ENCODE measurements around the gene UQCC2. TPM values are rescaled to one million over a fixed set of nuclear protein-coding genes. Genes with fewer than 3 reads are reported as not detected.

Gene UQCC2
- total RNA-seq, 1 experiment from 2014 or later, result 66.4 TPM

DNA sequence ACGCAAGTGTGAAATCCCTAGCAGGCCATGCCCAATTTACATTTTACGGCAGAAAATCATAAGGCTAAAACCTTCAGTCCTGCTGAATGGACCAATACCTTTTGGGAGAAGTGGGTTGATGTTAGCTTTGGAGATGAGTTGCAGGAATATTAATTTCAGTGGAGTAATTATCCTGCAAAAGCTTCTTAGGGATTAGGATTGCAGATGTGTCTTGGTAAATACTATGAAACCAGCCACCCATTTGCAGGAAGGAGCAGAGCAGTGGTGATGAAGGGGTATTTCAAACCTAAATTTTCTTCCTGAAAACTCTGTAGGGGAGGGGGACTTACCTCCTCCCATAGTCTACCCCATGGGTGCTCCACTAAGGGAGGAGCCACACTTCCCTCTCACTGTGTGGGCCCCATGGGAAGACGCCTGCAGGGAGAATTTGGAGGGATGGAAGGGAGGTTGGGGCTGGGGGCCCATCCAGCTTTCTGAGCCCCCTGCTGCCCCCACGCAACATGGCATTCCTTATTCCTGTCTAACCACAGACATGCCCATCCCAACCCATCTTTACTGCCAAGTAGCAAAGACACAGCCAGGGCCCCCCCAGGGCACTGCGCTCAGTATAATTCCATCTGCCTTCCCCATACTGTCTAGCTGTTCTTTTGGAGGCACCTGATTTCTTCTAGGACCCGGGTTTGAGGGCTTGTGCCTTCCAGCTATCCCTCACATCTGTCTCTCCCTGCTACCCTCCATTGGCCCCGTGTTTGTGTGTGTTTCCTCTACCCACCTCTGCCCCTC, 14.6 kb upstream of the UQCC2 start:
- no peak for DNase-seq (ENCODE audit: low read depth)

- DNase-seq (ENCODE audit: low read depth), result no peak
Measured at GRCh38 chr6:33725222-33725621, 13.7 kb upstream of the UQCC2 start.

DNA sequence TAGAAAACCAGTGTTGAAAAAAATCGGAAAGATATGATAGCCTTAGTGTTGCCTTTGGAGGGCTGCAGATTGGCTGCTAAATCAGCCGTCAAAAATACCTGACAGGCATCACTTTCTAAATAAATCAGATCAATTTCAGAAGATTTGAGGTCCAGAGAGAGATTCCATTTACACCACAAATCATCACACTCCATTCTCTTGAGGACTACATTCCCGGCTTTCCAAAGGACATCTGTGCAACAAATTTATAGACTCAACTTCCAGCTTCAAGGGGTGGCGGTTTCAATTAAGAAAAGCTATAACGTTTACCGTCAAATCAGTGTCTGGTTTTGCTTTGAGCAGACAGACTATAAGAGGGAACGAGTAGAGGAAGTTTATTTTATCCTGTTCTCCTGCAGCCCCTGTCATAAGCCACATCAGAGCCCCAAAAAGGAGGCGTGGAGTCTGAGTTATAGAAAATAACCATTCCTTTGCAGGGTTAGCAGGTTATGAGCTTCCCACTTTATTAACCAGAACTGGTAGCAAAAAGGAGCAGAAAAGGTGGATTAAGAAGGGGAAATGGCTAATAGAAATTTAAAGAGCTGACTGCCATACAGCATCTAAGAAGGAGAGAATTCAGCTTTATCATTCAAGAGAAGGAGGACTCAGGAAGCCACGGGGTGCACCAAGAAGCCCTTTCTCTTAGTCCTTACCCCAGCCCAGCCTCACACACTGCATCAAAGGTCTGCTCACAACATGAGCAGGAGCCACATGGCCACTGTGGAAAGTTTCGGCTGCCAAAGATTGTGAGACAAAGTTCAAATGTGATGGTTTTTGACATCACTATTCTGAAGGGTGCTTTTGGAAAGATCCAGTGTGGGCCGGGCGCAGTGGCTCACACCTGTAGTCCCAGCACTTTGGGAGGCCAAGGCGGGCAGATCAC, 12.9 kb upstream of the UQCC2 start:
- no peak for DNase-seq (ENCODE audit: low read depth)

DNA sequence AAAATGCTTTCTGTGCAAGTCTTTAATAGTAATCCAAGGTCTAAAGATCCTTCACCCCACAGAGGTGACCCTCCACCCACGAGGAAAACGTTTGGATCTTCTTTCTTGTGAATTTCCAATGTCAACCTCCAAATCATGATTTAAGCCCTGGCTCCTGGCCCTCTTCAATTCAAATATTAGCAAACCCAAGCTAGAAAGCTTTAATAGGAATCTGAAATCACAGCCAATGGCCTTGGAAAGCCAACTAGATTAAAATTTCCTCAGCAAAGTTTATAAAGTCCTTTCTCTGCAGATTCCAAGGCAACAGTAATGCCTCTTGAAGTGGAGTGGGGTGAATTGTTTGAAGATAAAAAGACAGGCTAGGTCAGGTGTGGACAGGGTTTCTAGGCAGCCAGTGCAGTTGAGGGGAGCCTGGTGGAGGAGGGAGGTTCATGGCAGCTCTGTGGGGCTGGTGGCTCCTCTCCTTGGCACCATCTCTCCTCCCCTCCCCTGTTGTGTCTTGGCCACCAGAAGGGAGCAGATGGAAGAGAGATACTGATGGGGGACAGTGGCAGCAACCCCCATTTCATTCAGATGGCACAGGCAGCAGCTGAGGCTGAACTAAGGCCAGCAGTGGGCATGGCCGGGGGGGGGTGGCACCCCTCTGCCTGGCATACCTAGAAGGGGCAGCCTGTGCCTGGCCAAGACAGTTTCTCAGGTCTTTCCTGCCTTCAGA, 12.0 kb upstream of the UQCC2 start:
- DNase-seq (ENCODE audit: low read depth), result no peak

GRCh38 chr6:33722103-33722623, 10.7 kb upstream of the UQCC2 start:
- DNase-seq (ENCODE audit: low read depth), result no peak

DNA sequence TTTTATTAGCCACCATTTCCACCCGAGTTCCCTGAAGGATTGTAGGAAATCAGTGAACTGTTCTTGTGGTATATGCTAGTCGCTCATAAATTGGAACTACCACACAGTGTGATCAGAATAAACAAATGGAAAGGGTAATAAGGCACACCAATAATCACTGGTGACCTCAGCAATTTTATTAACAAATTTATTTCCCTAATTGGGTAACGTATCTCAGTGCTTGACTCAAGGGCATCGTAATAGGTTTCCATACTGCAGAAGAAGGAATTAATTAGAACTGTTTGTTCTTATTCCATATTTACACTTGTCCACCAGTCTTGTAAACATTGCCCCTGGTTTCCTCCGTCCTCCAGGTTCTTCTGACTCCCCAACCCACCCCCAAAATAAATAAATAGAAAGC, 10.0 kb upstream of the UQCC2 start:
- DNase-seq (ENCODE audit: low read depth), result no peak

DNA sequence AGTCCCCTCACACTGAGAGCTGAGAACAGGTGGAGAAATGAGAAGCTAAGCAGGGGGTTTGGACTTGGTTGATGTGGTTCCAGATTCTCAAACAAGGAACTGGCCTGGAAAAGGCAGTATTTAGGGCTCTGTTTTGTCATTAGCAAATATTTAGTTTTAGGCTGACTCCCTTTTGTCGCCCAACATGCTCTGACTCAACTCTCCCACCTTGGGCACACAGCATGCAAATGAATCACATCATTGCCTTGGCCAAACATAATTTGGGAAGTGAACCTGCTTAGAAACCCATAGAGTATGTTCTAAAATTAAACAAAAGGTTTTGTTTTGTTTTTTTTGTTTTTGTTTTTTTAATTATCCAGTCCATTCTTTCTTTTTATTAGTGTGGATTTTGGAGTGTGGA, 9.5 kb upstream of the UQCC2 start:
- DNase-seq (ENCODE audit: low read depth), result no peak

DNA sequence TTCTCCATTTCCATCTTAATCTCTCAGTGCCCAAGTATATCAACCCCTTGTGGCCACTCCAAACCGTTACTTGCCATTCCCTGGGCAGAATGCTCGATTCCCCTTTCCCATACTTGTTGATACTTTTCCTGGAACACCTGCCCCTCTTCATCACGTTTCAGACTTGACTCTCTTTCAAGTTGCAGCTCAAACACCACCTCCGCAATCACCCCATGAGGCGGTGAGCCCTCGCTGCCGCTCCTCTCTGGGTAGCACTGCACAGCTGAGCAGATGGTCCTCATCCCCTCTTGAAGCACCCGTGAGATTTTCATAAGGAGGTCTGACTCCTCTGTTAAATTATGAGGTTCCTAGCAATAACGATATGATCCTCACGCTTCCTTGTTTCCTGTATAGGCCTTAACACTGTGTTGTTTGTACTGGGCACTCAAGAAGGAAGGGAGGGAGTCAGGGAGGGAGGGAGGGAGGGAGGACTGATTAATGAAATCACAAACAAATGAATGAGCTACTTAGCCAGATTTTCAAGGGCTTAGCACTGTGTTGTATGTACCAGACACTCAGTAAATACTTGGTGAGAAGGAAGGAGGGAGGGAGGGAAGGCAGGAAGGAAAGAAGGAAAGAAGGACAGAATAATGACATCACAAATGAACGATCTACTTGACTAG, 8.0 kb upstream of the UQCC2 start:
- no peak for DNase-seq (ENCODE audit: low read depth)

- no peak for DNase-seq (ENCODE audit: low read depth)
Measured at GRCh38 chr6:33718713-33719112, 7.2 kb upstream of the UQCC2 start.

DNA sequence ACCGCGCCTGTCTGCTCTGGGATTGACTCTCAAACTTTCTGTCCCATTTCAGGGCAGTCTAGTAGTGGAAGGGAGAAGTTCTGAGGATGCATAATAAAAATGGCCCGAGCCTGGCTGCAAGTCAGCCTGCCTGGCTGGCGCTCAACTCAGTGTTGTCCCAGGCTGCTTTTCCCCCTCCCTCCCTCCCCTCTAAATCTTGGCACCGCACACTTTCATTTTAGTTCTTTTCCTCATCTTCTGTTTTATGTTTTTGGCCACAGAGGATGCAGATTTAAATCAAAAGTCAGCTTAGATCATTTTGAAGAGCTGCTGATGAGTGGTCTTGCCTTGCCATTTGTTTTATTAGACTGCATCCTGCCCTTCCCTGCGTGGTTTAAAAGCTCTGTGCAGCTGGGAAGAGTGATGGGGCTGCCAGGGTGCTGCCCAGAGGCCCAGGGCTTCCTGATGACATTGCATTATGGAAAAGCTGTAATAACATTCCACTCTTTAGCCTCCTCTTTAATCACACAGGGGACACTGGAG, 6.5 kb upstream of the UQCC2 start:
- no peak for DNase-seq (ENCODE audit: low read depth)

DNA sequence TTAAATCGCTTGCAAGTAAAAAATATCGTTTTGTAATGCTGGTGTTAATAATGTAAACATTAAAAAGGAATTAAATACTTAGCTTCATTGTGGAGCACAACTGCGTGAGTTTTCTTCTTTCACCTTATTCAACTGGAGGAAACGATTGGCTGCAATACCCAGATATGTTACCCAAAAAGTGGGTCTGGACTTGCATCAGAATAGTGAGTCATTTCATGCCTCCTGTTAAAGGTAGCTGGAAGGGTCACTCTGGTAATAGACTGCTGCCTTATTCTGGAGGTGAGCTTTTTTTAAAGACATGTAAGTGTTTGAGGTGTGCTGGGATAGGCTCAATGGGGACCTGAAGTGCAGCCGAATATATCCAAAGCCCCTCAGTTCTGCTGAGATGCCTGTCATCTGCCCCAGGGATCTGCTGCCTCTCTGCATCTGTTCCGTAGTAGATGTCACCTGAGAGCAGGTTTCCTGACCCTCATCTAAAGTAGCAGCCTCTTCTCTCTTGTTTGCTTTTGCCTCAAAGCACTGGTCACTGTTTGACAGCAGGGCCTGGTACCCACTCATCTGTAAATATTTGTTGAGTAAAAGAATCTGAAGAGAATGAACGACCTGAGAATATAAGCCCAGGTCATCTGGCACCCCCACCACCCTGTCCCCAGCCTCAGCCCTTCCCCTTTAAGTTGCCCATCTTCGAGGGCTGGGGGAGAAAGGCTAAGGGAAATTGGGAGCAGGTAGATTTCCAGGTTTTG, 5.6 kb upstream of the UQCC2 start:
- no peak for DNase-seq (ENCODE audit: low read depth)

DNA sequence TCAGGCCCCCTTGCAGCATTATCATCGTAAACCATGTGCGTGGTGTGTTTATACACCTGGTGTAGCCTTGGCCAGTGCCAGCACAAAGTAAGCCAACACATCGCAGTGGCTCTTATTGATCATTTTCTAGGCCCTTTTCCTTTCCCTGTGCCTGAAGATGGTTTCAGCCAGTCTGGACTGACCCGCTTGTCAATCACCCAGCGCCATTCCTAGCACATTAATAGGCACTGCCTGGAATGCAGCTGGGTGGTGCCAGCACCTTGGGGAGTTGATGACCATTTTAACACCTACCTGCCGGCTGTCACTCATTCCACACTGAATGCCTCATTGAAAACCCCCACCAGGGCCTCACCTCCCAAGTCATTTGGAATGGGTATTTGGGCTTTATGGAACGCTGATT, 4.9 kb upstream of the UQCC2 start:
- DNase-seq (ENCODE audit: low read depth), result no peak

- no peak for DNase-seq (ENCODE audit: low read depth)
Measured at GRCh38 chr6:33714385-33715040, 3.0 kb upstream of the UQCC2 start.

- DNase-seq (ENCODE audit: low read depth), result no peak
Measured at GRCh38 chr6:33713786-33714185, 2.3 kb upstream of the UQCC2 start.

GRCh38 chr6:33712914-33713313, 1.4 kb upstream of the UQCC2 start:
- DNase-seq (ENCODE audit: low read depth), result no peak

- no peak for DNase-seq (ENCODE audit: low read depth)
Measured at GRCh38 chr6:33710296-33711121, 991 bp downstream of the UQCC2 start.

DNA sequence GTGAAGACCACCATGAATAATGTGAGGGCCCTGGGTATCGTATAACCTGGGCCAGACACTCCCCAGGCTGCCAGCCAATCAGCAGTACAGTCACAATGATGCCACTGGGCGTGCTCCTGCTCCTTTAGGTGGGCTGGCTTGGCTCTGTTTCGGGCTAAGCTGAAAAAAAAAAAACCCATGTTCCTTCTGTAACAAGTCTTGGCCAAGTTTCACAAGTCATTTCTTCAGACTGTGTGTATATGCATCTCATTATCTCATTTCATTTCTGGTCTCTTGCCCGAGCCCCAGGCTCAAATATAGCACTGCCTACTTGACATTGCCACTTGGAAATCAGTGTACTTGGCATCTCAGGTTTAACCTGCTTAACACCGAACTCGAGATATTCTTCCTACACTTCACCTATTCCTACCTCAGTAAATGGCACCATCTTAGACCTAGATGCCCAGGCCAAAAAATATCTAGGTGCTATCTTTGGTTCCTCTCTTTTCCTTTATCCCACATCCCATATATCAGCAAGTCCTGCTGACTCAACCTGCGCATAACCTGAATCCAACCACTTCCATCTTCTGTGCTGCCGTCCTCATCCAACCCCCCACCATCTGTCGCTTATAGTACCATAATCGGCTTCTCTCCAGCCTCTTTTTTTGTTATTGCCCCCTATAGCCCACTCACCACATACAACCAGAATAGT, 1.8 kb downstream of the UQCC2 start:
- DNase-seq (ENCODE audit: low read depth), result no peak

DNA sequence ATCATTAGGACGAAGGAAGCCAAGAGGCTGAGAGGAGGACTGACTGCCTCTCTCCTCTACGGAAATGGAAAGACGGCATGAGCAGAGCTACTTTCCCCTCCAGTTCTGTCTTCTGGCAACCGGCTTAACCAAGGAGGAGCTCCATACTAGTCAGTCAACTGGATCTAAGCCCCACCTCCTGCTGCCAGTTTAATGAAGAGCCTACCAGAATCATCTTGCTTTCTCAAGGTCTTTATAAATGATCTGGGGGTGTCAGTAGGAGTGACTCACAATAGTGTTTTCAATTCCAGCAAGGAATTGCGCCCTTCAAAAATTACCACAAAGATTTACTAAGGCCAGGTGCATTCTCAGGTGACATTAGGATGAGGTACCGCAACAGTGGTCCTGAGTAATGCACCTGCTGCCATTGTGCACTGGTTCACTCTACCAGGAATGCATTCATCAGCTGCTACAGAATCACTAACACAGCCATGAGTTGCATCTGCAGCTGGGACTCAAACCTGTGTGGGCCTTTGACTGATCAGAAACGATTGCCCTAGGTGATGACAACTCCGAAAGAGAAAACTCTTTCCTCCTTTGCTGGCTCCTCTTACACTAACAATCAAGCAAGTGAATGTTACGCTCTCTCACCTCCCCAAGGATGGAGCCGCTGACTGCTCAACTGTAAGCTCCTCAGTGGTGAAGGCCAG, 2.8 kb downstream of the UQCC2 start:
- no peak for DNase-seq (ENCODE audit: low read depth)

Measured in RPMI7951 (cell line).